Stimulated activated CD8-positive, alpha-beta memory T cell treated with anti-CD3 and anti-CD28 coated beads, Interleukin-2, amount 100 ng/mL, for 48 hours (primary cell): ENCODE measurements around the gene ZNF468.
"Not testable (repeated sequence)": the region's sequence is repeated elsewhere in the genome, so short reads cannot be mapped to it uniquely, and the experiment has no call there.

ENCODE experiments used
- DNase-seq, 2 donors: peaks; one replicate each; pipeline ENCODE4 v3.0.0-alpha.2; 2020; ENCODE audit warnings: low read depth in 2 of 2

The ZNF468 gene

GRCh38 chr19:52857378-52858191 is at the start of gene ZNF468:
Gene ZNF468, minus strand, starts transcription at chr19:52857619. Its CDS starts 3,347 bp downstream, at chr19:52854272.
- DNase-seq, result peak; percentile 48 to 50

- DNase-seq, result not testable (repeated sequence)
Observed at GRCh38 chr19:52904052-52904780, 46.8 kb upstream of the ZNF468 start.

- DNase-seq, result no peak
Observed at GRCh38 chr19:52901842-52902241, 44.4 kb upstream of the ZNF468 start.

GRCh38 chr19:52898596-52898995 is 41.2 kb upstream of the ZNF468 start:
- DNase-seq, result not testable (repeated sequence)

GRCh38 chr19:52898101-52898500 is 40.7 kb upstream of the ZNF468 start:
- no peak for DNase-seq

- peak; percentile 80 to 85 for DNase-seq
Observed at GRCh38 chr19:52897138-52897935, 39.9 kb upstream of the ZNF468 start, which contains the start of gene ZNF320. Gene ZNF320, minus strand, starts transcription at chr19:52897635. Its CDS starts 7,380 bp downstream, at chr19:52890255.

- no peak for DNase-seq
Observed at GRCh38 chr19:52896431-52897137, 39.2 kb upstream of the ZNF468 start.

- no peak for DNase-seq
Observed at GRCh38 chr19:52891336-52891735, 33.9 kb upstream of the ZNF468 start.

GRCh38 chr19:52889931-52890330 is 32.5 kb upstream of the ZNF468 start:
- no peak for DNase-seq

- DNase-seq, result no peak
Observed at GRCh38 chr19:52889076-52889475, 31.7 kb upstream of the ZNF468 start.

GRCh38 chr19:52880895-52881389 is 23.5 kb upstream of the ZNF468 start:
- no peak for DNase-seq

GRCh38 chr19:52872996-52873395 is 15.6 kb upstream of the ZNF468 start:
- DNase-seq, result not testable (repeated sequence)

GRCh38 chr19:52871466-52871865 is 14.0 kb upstream of the ZNF468 start:
- DNase-seq, result no peak

- not testable (repeated sequence) for DNase-seq
Observed at GRCh38 chr19:52868031-52868430, 10.6 kb upstream of the ZNF468 start.

- peak in 1 of 2 donors; percentile 1 for DNase-seq
Observed at GRCh38 chr19:52856540-52857377, 660 bp downstream of the ZNF468 start.

GRCh38 chr19:52847352-52847751 is 10.1 kb downstream of the ZNF468 start:
- DNase-seq, result not testable (repeated sequence)

GRCh38 chr19:52840825-52841465 is 16.5 kb downstream of the ZNF468 start:
- DNase-seq, result not testable (repeated sequence)

- DNase-seq, result not testable (repeated sequence)
Observed at GRCh38 chr19:52834289-52834688, 23.1 kb downstream of the ZNF468 start.

- DNase-seq, result not testable (repeated sequence)
Observed at GRCh38 chr19:52833541-52833940, 23.9 kb downstream of the ZNF468 start.

GRCh38 chr19:52829866-52830265 is 27.6 kb downstream of the ZNF468 start:
- DNase-seq, result not testable (repeated sequence)
